OCI-LY7 (cell line): ENCODE measurements around the gene C14orf132. TPM values are rescaled to one million over a fixed set of nuclear protein-coding genes. Genes with fewer than 3 reads are reported as not detected.

Experiments
- BruUV-seq: library from RNA; stranded (reverse); fragments of 400-500 nt; replicated peaks from 2 replicates; lab custom pipeline; 2021; lab: Mats Ljungman, UMichigan
- CTCF ChIA-PET: fragments of 300-600 bp; sonication (Branson Sonifier 250); formaldehyde crosslinking; loops from one replicate; lab custom pipeline; 2022; ENCODE audit warnings: antibody characterized with exemption; ENCODE audit not compliant: unreplicated experiment; lab: Charles Lee
- POLR2A ChIA-PET: fragments of 300-600 bp; sonication (Branson Sonifier 250); formaldehyde crosslinking; loops from one replicate; lab custom pipeline; 2022; ENCODE audit warnings: antibody characterized with exemption; lab: Charles Lee
- DNase-seq: peaks from one replicate; pipeline ENCODE4 v3.0.0-alpha.2; 2015; ENCODE audit warnings: low spot score
- H2AFZ ChIP-seq: fragments of 200-600 bp; sonication (generic), shearing (Covaris generic); 2 replicates; pipeline ENCODE4 v1.6.1; 2014; ENCODE audit warnings: mild to moderate bottlenecking, antibody characterized with exemption, low read length, moderate library complexity
- H3K27ac ChIP-seq: fragments of 200-600 bp; sonication (generic); 2 replicates; pipeline ENCODE4 v1.5.1; 2014; ENCODE audit warnings: mixed run types, low read depth, mild to moderate bottlenecking, moderate library complexity, low read length, inconsistent platforms; ENCODE audit not compliant: poor library complexity, severe bottlenecking
- H3K36me3 ChIP-seq: fragments of 200-600 bp; sonication (generic); 2 replicates; pipeline ENCODE4 v1.6.1; 2014; ENCODE audit warnings: mild to moderate bottlenecking, antibody characterized with exemption, low read length, moderate library complexity, mixed read lengths; ENCODE audit not compliant: insufficient read depth
- H3K4me1 ChIP-seq: fragments of 200-600 bp; sonication (generic); 2 replicates; pipeline ENCODE4 v1.5.1; 2014; ENCODE audit warnings: mild to moderate bottlenecking, low read length; ENCODE audit not compliant: insufficient read depth, poor library complexity, severe bottlenecking
- H3K4me2 ChIP-seq: fragments of 200-600 bp; sonication (generic); 2 replicates; pipeline ENCODE4 v1.6.1; 2014; ENCODE audit warnings: mild to moderate bottlenecking, low read length
- H3K4me3 ChIP-seq: fragments of 200-600 bp; sonication (generic); 2 replicates; pipeline ENCODE4 v1.5.1; 2014; ENCODE audit warnings: mild to moderate bottlenecking, low read depth, low read length; ENCODE audit not compliant: poor library complexity, severe bottlenecking
- H3K79me2 ChIP-seq: fragments of 200-600 bp; sonication (generic); 2 replicates; pipeline ENCODE4 v1.6.1; 2016; ENCODE audit warnings: low read depth, mild to moderate bottlenecking, low read length, moderate library complexity, mixed read lengths; ENCODE audit not compliant: insufficient read depth
- H3K9me2 ChIP-seq: fragments of 200-600 bp; sonication (generic); 2 replicates; pipeline ENCODE4 v1.6.1; 2016; ENCODE audit warnings: mild to moderate bottlenecking, low read length, mixed read lengths; ENCODE audit not compliant: insufficient read depth
- H3K9me3 ChIP-seq: fragments of 200-600 bp; sonication (generic); 2 replicates; pipeline ENCODE4 v1.6.1; 2014; ENCODE audit warnings: mild to moderate bottlenecking, mixed run types, low read length, mixed read lengths
- H4K20me1 ChIP-seq: fragments of 200-600 bp; sonication (generic); 2 replicates; pipeline ENCODE4 v1.6.1; 2014; ENCODE audit warnings: mild to moderate bottlenecking, antibody characterized with exemption, low read length, moderate library complexity, mixed read lengths; ENCODE audit not compliant: insufficient read depth
- CTCF ChIP-seq: fragments of 200-600 bp; sonication (generic); conservative IDR thresholded peaks from 2 replicates; pipeline ENCODE4 v1.5.1; 2014; ENCODE audit warnings: mild to moderate bottlenecking, antibody characterized with exemption, low read length, moderate library complexity, mixed read lengths
- EZH2phosphoT487 ChIP-seq: fragments of 200-600 bp; sonication (generic); IDR thresholded peaks from 2 replicates; pipeline ENCODE4 v1.6.1; 2018; ENCODE audit warnings: low read depth, borderline replicate concordance, mild to moderate bottlenecking, mixed run types, antibody characterized with exemption, low read length, moderate library complexity, mixed read lengths
- intact Hi-C: fragments of 100-400 bp; cut with micrococcal nuclease; formaldehyde crosslinking; loops from one replicate; pipeline ENCODE4 v1.10.0; 2022; ENCODE audit not compliant: unreplicated experiment
- small RNA-seq: library from RNA; depleted of rRNA; stranded (forward); fragments of <200 nt; gene quantifications from one replicate; pipeline ENCODE3, GENCODE V24; 2014
- total RNA-seq, 2 experiments: library from RNA; depleted of rRNA in 1 of 2; stranded (reverse); fragments of >200 nt in 1 of 2; shearing (Covaris generic) in 1 of 2; gene quantifications; 2 replicates each; pipeline ENCODE4 v1.2.3, GENCODE V29; 2014 to 2022

The C14orf132 gene
- total RNA-seq, 2 experiments from 2014 or later: 0.27 TPM; not detected in 1

- no peak for DNase-seq
- Histone ChIP-seq H3K4me3 (no peak overlapping the region), H4K20me1 (no peaks in the 10 kb centered on the region), H3K4me2 (no peak overlapping the region), H3K4me1 (no peaks in the 10 kb centered on the region), H3K36me3 (no peaks in the 10 kb centered on the region), H3K27ac (no peak overlapping the region), H3K79me2 (no peaks in the 10 kb centered on the region), H3K9me3 (no peaks in the 10 kb centered on the region), H3K9me2 (no peaks in the 10 kb centered on the region), H2AFZ (no peak overlapping the region)
- ChIA-PET POLR2A (no interaction called here), CTCF (no interaction called here)
- intact Hi-C loops: no loop called here
- no TSS peak for BruUV-seq
- TF ChIP-seq EZH2phosphoT487 (no peak), CTCF (no peak)
Observed at GRCh38 chr14:96139879-96140278, 100.7 kb downstream of the C14orf132 start.

GRCh38 chr14:96140952-96141351, 101.8 kb downstream of the C14orf132 start:
- H3K9me2 ChIP-seq: no peaks in the 10 kb centered on the region
- no peaks in the 10 kb centered on the region for H4K20me1 ChIP-seq
- H3K4me1 ChIP-seq: no peaks in the 10 kb centered on the region
- intact Hi-C loops: no loop called here
- BruUV-seq: no TSS peak
- no peak overlapping the region for H3K4me2 ChIP-seq
- no peak overlapping the region for H3K4me3 ChIP-seq
- no peak overlapping the region for H3K27ac ChIP-seq
- no peaks in the 10 kb centered on the region for H3K79me2 ChIP-seq
- ChIA-PET POLR2A (no interaction called here), CTCF (no interaction called here)
- H3K36me3 ChIP-seq: no peaks in the 10 kb centered on the region
- H2AFZ ChIP-seq: no peak overlapping the region
- TF ChIP-seq EZH2phosphoT487: no peak
- TF ChIP-seq CTCF: no peak
- no peaks in the 10 kb centered on the region for H3K9me3 ChIP-seq
- no peak for DNase-seq

Small RNA genes lying within 50 kb of the gene (small RNA-seq; reads per million reads assigned to genes)
- not detected for gene AL137190.1

Other genes with a start within 250 kb of the C14orf132 start
- gene TUNAR, start 162.5 kb upstream of the C14orf132 start, total RNA-seq (2014; rRNA removed; shearing (Covaris generic)): 0.10 and 0.54 TPM in 2 replicates
- 0.17 TPM in 1 of 2 replicates, not detected in the other for gene TUNAR, start 162.5 kb upstream of the C14orf132 start, total RNA-seq (2022)
- gene BDKRB2, start 165.5 kb downstream of the C14orf132 start, total RNA-seq (2014; rRNA removed; shearing (Covaris generic)): not detected in 2 replicates
- 0.17 and 0.18 TPM in 2 replicates for gene BDKRB2, start 165.5 kb downstream of the C14orf132 start, total RNA-seq (2022)
- not detected in 2 replicates for gene BDKRB1, start 216.8 kb downstream of the C14orf132 start, total RNA-seq (2014; rRNA removed; shearing (Covaris generic))
- gene BDKRB1, start 216.8 kb downstream of the C14orf132 start, total RNA-seq (2022): not detected in 2 replicates